ENCODE measurements around the gene ZNF264.
"Not testable (repeated sequence)": the region's sequence is repeated elsewhere in the genome, so short reads cannot be mapped to it uniquely, and the experiment has no call there.

ZNF264 gene

GRCh38 chr19:57191141-57192076 is at the start of gene ZNF264:
Gene ZNF264, plus strand, starts transcription at chr19:57191500. Its CDS starts 414 bp downstream, at chr19:57191914.
- peak; percentile 94 for ATAC-seq (replicated peaks; ENCODE audit: extremely low read depth, poor library complexity, severe bottlenecking)
- H3K27me3 Mint-ChIP-seq, result peaks cover 11% of the 10 kb centered on the region
- peaks cover 31% of the 10 kb centered on the region for H3K36me3 Mint-ChIP-seq (ENCODE audit: insufficient read depth)
- peak; percentile 79 to 82 for DNase-seq (ENCODE audit: low spot score in 2 of 2)
- peak within 1 kb of the TSS; percentile 89 for H3K4me3 Mint-ChIP-seq
- H3K27ac Mint-ChIP-seq (ENCODE audit: low read depth), result peak within 1 kb of the TSS; percentile 95
- peaks cover 14% of the 10 kb centered on the region for H3K9me3 Mint-ChIP-seq
- peaks cover 34% of the 10 kb centered on the region for H3K4me1 Mint-ChIP-seq

- no peak overlapping the region for H3K27ac Mint-ChIP-seq (ENCODE audit: low read depth)
- DNase-seq (ENCODE audit: low spot score in 2 of 2) (no peak), ATAC-seq (replicated peaks; ENCODE audit: extremely low read depth, poor library complexity, severe bottlenecking) (no peak)
- peaks cover 2% of the 10 kb centered on the region for H3K36me3 Mint-ChIP-seq (ENCODE audit: insufficient read depth)
- H3K9me3 Mint-ChIP-seq, result peaks cover 15% of the 10 kb centered on the region
- H3K4me1 Mint-ChIP-seq, result no peaks in the 10 kb centered on the region
- no peak overlapping the region for H3K4me3 Mint-ChIP-seq
- H3K27me3 Mint-ChIP-seq, result peaks cover 12% of the 10 kb centered on the region
Measured at GRCh38 chr19:57141699-57142098, 49.6 kb upstream of the ZNF264 start.

- Mint-ChIP-seq H3K9me3 (peaks cover 4% of the 10 kb centered on the region), H3K27me3 (peaks cover 11% of the 10 kb centered on the region), H3K4me1 (no peaks in the 10 kb centered on the region), H3K36me3 (ENCODE audit: insufficient read depth) (peaks cover 2% of the 10 kb centered on the region), H3K27ac (ENCODE audit: low read depth) (no peak overlapping the region), H3K4me3 (no peak overlapping the region)
- DNase-seq (ENCODE audit: low spot score in 2 of 2) (no peak), ATAC-seq (replicated peaks; ENCODE audit: extremely low read depth, poor library complexity, severe bottlenecking) (no peak)
Measured at GRCh38 chr19:57152921-57153320, 38.4 kb upstream of the ZNF264 start.

GRCh38 chr19:57161985-57162539 is 29.2 kb upstream of the ZNF264 start:
- H3K36me3 Mint-ChIP-seq (ENCODE audit: insufficient read depth), result peaks cover 1% of the 10 kb centered on the region
- no peak for ATAC-seq (replicated peaks; ENCODE audit: extremely low read depth, poor library complexity, severe bottlenecking)
- H3K27me3 Mint-ChIP-seq, result peaks cover 9% of the 10 kb centered on the region
- no peak overlapping the region for H3K27ac Mint-ChIP-seq (ENCODE audit: low read depth)
- no peaks in the 10 kb centered on the region for H3K9me3 Mint-ChIP-seq
- no peak for DNase-seq (ENCODE audit: low spot score in 2 of 2)
- H3K4me3 Mint-ChIP-seq, result no peak overlapping the region
- no peaks in the 10 kb centered on the region for H3K4me1 Mint-ChIP-seq

GRCh38 chr19:57165846-57166245 is 25.5 kb upstream of the ZNF264 start:
- H3K4me1 Mint-ChIP-seq, result no peaks in the 10 kb centered on the region
- H3K36me3 Mint-ChIP-seq (ENCODE audit: insufficient read depth), result peaks cover 3% of the 10 kb centered on the region

DNA sequence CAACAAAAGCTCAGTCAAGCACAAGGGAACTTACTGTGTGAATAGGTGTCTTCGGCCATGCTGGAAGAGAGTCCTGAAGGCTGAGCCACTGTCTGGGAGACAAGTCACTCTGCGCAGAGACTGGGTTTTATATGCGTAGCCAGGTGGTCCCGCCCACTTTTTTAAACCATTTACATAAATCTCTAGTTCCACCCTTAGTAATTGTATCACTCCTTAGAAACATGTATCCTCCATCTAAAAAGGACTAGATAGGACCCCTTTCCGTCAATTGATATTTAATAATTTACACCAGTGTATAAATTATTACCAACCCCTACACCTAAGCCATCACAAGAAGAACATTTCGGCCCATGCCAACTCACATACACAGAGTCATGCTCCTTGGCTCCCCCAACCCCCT is 23.9 kb upstream of the ZNF264 start, which contains the start of gene DUXA:
TSS of gene DUXA (minus strand) at position 101 of the 400 bp plus-strand sequence. CDS start at position 59, 42 bp downstream.
- Mint-ChIP-seq H3K9me3 (peaks cover 5% of the 10 kb centered on the region), H3K4me3 (no peak within 1 kb of the TSS), H3K27me3 (no peaks in the 10 kb centered on the region), H3K27ac (ENCODE audit: low read depth) (no peak within 1 kb of the TSS), H3K36me3 (ENCODE audit: insufficient read depth) (peaks cover 8% of the 10 kb centered on the region), H3K4me1 (peaks cover 7% of the 10 kb centered on the region)
- ATAC-seq (replicated peaks; ENCODE audit: extremely low read depth, poor library complexity, severe bottlenecking) (no peak), DNase-seq (ENCODE audit: low spot score in 2 of 2) (no peak)

More at GRCh38 chr19:57165846-57166245, 25.5 kb upstream of the ZNF264 start:
- DNase-seq (ENCODE audit: low spot score in 2 of 2) (no peak), ATAC-seq (replicated peaks; ENCODE audit: extremely low read depth, poor library complexity, severe bottlenecking) (no peak)
- no peak overlapping the region for H3K4me3 Mint-ChIP-seq
- no peaks in the 10 kb centered on the region for H3K27me3 Mint-ChIP-seq
- H3K9me3 Mint-ChIP-seq, result no peaks in the 10 kb centered on the region
- no peak overlapping the region for H3K27ac Mint-ChIP-seq (ENCODE audit: low read depth)

DNA sequence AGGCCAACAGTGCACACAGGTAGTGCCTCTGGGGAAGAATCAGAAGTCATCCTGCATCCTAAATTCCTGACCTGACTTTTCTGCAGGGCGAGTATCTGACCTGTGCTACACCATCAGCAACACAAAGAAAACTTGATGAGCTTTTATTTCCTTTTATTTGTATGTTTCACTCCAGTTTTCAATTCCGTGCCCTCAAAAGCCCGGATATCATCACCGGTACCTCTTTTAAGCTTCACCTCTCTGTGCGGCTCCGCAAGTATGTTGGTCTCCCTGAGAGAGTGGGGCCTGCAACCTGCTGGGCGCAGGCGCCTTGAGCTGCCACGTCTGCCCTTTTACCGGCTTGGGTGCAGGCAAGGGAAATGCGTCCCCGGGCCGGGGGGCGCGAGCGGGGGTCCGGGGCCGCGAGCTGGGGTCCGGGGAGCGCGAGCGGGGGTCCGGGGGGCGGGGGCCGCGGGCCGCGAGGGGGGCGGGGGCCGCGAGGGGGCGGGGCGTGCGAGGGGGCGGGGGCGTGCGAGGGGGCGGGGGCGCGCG is 19.7 kb upstream of the ZNF264 start:
- peaks cover 10% of the 10 kb centered on the region for H3K27me3 Mint-ChIP-seq
- peaks cover 10% of the 10 kb centered on the region for H3K36me3 Mint-ChIP-seq (ENCODE audit: insufficient read depth)
- peaks cover 11% of the 10 kb centered on the region for H3K9me3 Mint-ChIP-seq
- peaks cover 7% of the 10 kb centered on the region for H3K4me1 Mint-ChIP-seq
- peak; percentile 25 to 26 for DNase-seq (ENCODE audit: low spot score in 2 of 2)
- H3K27ac Mint-ChIP-seq (ENCODE audit: low read depth), result peak overlapping the region; percentile 72
- ATAC-seq (replicated peaks; ENCODE audit: extremely low read depth, poor library complexity, severe bottlenecking), result peak; percentile 65
- peak overlapping the region; percentile 77 for H3K4me3 Mint-ChIP-seq

- H3K27me3 Mint-ChIP-seq, result peaks cover 17% of the 10 kb centered on the region
- DNase-seq (ENCODE audit: low spot score in 2 of 2) (no peak), ATAC-seq (replicated peaks; ENCODE audit: extremely low read depth, poor library complexity, severe bottlenecking) (no peak)
- peaks cover 18% of the 10 kb centered on the region for H3K9me3 Mint-ChIP-seq
- H3K36me3 Mint-ChIP-seq (ENCODE audit: insufficient read depth), result peaks cover 27% of the 10 kb centered on the region
- peak overlapping the region; percentile 95 for H3K27ac Mint-ChIP-seq (ENCODE audit: low read depth)
- H3K4me1 Mint-ChIP-seq, result peaks cover 33% of the 10 kb centered on the region
- peak overlapping the region; percentile 89 for H3K4me3 Mint-ChIP-seq
Measured at GRCh38 chr19:57190301-57190700, 999 bp upstream of the ZNF264 start.

DNA sequence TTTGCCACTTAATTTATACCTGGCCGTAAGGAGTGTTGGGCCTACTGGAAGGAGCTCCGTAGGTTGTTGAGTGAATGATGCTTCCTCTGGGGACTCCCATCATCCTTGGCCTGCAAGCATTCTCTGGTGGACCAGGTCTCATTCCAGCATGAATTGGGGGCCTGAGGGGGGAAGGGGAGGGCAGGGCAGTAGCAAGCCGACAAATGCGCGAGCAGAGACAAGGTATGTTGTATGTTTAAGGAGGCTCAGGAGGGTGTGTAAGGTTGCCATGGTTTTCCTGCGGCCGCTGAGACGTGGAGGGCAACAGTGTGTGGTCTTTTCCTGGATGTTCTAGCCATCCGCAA is 749 bp downstream of the ZNF264 start:
- H3K9me3 Mint-ChIP-seq, result peaks cover 14% of the 10 kb centered on the region
- H3K27ac Mint-ChIP-seq (ENCODE audit: low read depth), result peak overlapping the region; percentile 95
- no peak for ATAC-seq (replicated peaks; ENCODE audit: extremely low read depth, poor library complexity, severe bottlenecking)
- no peak for DNase-seq (ENCODE audit: low spot score in 2 of 2)
- H3K27me3 Mint-ChIP-seq, result peaks cover 8% of the 10 kb centered on the region
- peaks cover 40% of the 10 kb centered on the region for H3K4me1 Mint-ChIP-seq
- peak overlapping the region; percentile 89 for H3K4me3 Mint-ChIP-seq
- H3K36me3 Mint-ChIP-seq (ENCODE audit: insufficient read depth), result peaks cover 35% of the 10 kb centered on the region

GRCh38 chr19:57192993-57193392 is 1.7 kb downstream of the ZNF264 start:
- Mint-ChIP-seq H3K4me3 (peak overlapping the region; percentile 89), H3K4me1 (peaks cover 43% of the 10 kb centered on the region), H3K9me3 (peaks cover 14% of the 10 kb centered on the region), H3K27me3 (no peaks in the 10 kb centered on the region), H3K27ac (ENCODE audit: low read depth) (peak overlapping the region; percentile 95), H3K36me3 (ENCODE audit: insufficient read depth) (peaks cover 40% of the 10 kb centered on the region)
- ATAC-seq (replicated peaks; ENCODE audit: extremely low read depth, poor library complexity, severe bottlenecking) (peak; percentile 59), DNase-seq (ENCODE audit: low spot score in 2 of 2) (no peak)

DNA sequence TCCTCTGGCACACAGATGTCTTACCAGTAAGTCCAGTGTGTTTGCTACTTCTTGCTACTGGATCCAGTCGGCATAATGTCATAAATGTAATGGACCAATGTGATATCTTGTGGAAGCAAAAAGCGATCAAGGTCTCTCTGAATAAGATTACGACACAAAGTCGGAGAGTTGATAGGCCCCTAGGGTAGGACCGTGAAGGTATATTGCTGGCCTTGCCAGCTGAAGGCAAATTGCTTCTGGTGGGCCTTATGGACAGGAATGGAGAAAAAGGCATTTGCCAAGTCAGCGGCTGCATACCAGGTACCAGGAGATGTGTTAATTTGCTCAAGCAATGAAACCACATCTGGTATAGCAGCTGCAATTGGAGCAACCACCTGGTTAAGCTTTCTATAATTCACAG is 6.6 kb downstream of the ZNF264 start:
- H3K4me3 Mint-ChIP-seq; DNase-seq (ENCODE audit: low spot score in 2 of 2); H3K27me3 Mint-ChIP-seq; H3K9me3 Mint-ChIP-seq; ATAC-seq (replicated peaks; ENCODE audit: extremely low read depth, poor library complexity, severe bottlenecking); H3K27ac Mint-ChIP-seq (ENCODE audit: low read depth): not testable (repeated sequence)
- Mint-ChIP-seq H3K4me1 (peaks cover 54% of the 10 kb centered on the region), H3K36me3 (ENCODE audit: insufficient read depth) (peaks cover 36% of the 10 kb centered on the region)

GRCh38 chr19:57202160-57202559 is 10.9 kb downstream of the ZNF264 start:
- no peak for ATAC-seq (replicated peaks; ENCODE audit: extremely low read depth, poor library complexity, severe bottlenecking)
- no peak overlapping the region for H3K27ac Mint-ChIP-seq (ENCODE audit: low read depth)
- no peak overlapping the region for H3K4me3 Mint-ChIP-seq
- no peaks in the 10 kb centered on the region for H3K9me3 Mint-ChIP-seq
- no peaks in the 10 kb centered on the region for H3K27me3 Mint-ChIP-seq
- DNase-seq (ENCODE audit: low spot score in 2 of 2), result no peak
- peaks cover 50% of the 10 kb centered on the region for H3K4me1 Mint-ChIP-seq
- peaks cover 20% of the 10 kb centered on the region for H3K36me3 Mint-ChIP-seq (ENCODE audit: insufficient read depth)
